H9 (cell line): ENCODE data around the gene CDCA3. TPM values are rescaled to one million over a fixed set of nuclear protein-coding genes. Genes with fewer than 3 reads are reported as not detected.

Experiments used
- DNase-seq: peaks from one replicate; pipeline ENCODE4 v3.0.0-alpha.2; 2017
- H2AFZ ChIP-seq: one replicate; pipeline ENCODE4 v1.6.1; 2013; ENCODE audit warnings: mild to moderate bottlenecking, low read length, control low read depth, moderate library complexity
- H2AK5ac ChIP-seq: 2 replicates; pipeline ENCODE4 v1.6.1; 2013; ENCODE audit warnings: low read length, control low read depth, mixed read lengths; ENCODE audit not compliant: insufficient read length
- H2BK120ac ChIP-seq: one replicate; pipeline ENCODE4 v1.6.1; 2013; ENCODE audit warnings: low read depth, mild to moderate bottlenecking, low read length, control low read depth, inconsistent platforms; ENCODE audit not compliant: poor library complexity, severe bottlenecking
- H2BK12ac ChIP-seq: 2 replicates; pipeline ENCODE4 v1.6.1; 2013; ENCODE audit warnings: low read length, control low read depth, mixed read lengths, low read depth; ENCODE audit not compliant: insufficient read length
- H2BK15ac ChIP-seq: 2 replicates; pipeline ENCODE4 v1.6.1; 2013; ENCODE audit warnings: low read depth, low read length, control low read depth
- H2BK20ac ChIP-seq: one replicate; pipeline ENCODE4 v1.6.1; 2013; ENCODE audit warnings: low read depth, mild to moderate bottlenecking, low read length, control low read depth, inconsistent platforms; ENCODE audit not compliant: poor library complexity, severe bottlenecking
- H2BK5ac ChIP-seq: 2 replicates; pipeline ENCODE4 v1.6.1; 2013; ENCODE audit warnings: low read length, control low read depth, mixed read lengths; ENCODE audit not compliant: insufficient read length
- H3K14ac ChIP-seq: 2 replicates; pipeline ENCODE4 v1.6.1; 2013; ENCODE audit warnings: low read length, control low read depth; ENCODE audit not compliant: insufficient read depth
- H3K18ac ChIP-seq: 2 replicates; pipeline ENCODE4 v1.6.1; 2013; ENCODE audit warnings: low read depth, mild to moderate bottlenecking, mixed read lengths, low read length, control low read depth; ENCODE audit not compliant: insufficient read length
- H3K23ac ChIP-seq: 2 replicates; pipeline ENCODE4 v1.6.1; 2013; ENCODE audit warnings: low read length, control low read depth, mixed read lengths, low read depth; ENCODE audit not compliant: insufficient read length
- H3K23me2 ChIP-seq: 2 replicates; pipeline ENCODE4 v1.6.1; 2013; ENCODE audit warnings: low read depth, mild to moderate bottlenecking, mixed read lengths, low read length, control low read depth; ENCODE audit not compliant: insufficient read length, poor library complexity, severe bottlenecking
- H3K27ac ChIP-seq: 2 replicates; pipeline ENCODE4 v1.5.1; 2013; ENCODE audit warnings: low read length, control low read depth, mixed read lengths, low read depth; ENCODE audit not compliant: insufficient read length
- H3K27me3 ChIP-seq: 2 replicates; pipeline ENCODE4 v1.6.1; 2013; ENCODE audit warnings: low read length, control low read depth, inconsistent platforms; ENCODE audit not compliant: insufficient read depth
- H3K4ac ChIP-seq: 2 replicates; pipeline ENCODE4 v1.6.1; 2013; ENCODE audit warnings: low read depth, mild to moderate bottlenecking, control low read depth, inconsistent platforms, low read length, moderate library complexity
- H3K4me1 ChIP-seq: 2 replicates; pipeline ENCODE4 v1.6.1; 2013; ENCODE audit warnings: low read length, control low read depth, inconsistent platforms; ENCODE audit not compliant: insufficient read depth
- H3K4me2 ChIP-seq: 2 replicates; pipeline ENCODE4 v1.6.1; 2013; ENCODE audit warnings: low read length, control low read depth, mixed read lengths; ENCODE audit not compliant: insufficient read length, insufficient read depth
- H3K56ac ChIP-seq: 2 replicates; pipeline ENCODE4 v1.6.1; 2013; ENCODE audit warnings: low read depth, mild to moderate bottlenecking, mixed read lengths, low read length, control low read depth; ENCODE audit not compliant: insufficient read length
- H3K79me1 ChIP-seq: 2 replicates; pipeline ENCODE4 v1.6.1; 2013; ENCODE audit warnings: low read depth, mild to moderate bottlenecking, moderate library complexity, low read length, control low read depth, inconsistent platforms; ENCODE audit not compliant: insufficient read depth, poor library complexity, severe bottlenecking
- H3K79me2 ChIP-seq: 2 replicates; pipeline ENCODE4 v1.6.1; 2013; ENCODE audit warnings: low read length, control low read depth, inconsistent platforms; ENCODE audit not compliant: insufficient read depth
- H3K9ac ChIP-seq: 2 replicates; pipeline ENCODE4 v1.6.1; 2013; ENCODE audit warnings: low read length, control low read depth, mixed read lengths; ENCODE audit not compliant: insufficient read length; ENCODE audit errors: extremely low read depth
- H3K9me3 ChIP-seq: one replicate; pipeline ENCODE4 v1.6.1; 2013; ENCODE audit warnings: low read depth, low read length, inconsistent platforms; ENCODE audit not compliant: control insufficient read depth
- H3T11ph ChIP-seq: one replicate; pipeline ENCODE4 v1.6.1; 2013; ENCODE audit warnings: mild to moderate bottlenecking, low read length, control low read depth, inconsistent platforms
- H4K20me1 ChIP-seq: one replicate; pipeline ENCODE4 v1.6.1; 2013; ENCODE audit not compliant: control insufficient read depth, insufficient read length, insufficient read depth
- H4K5ac ChIP-seq: 2 replicates; pipeline ENCODE4 v1.6.1; 2013; ENCODE audit warnings: low read depth, mild to moderate bottlenecking, mixed read lengths, low read length, control low read depth; ENCODE audit not compliant: insufficient read length
- H4K8ac ChIP-seq: replicated peaks from 2 replicates; pipeline ENCODE4 v1.6.1; 2013; ENCODE audit warnings: low read length, control low read depth, mixed read lengths, low read depth; ENCODE audit not compliant: insufficient read length
- H4K91ac ChIP-seq: 2 replicates; pipeline ENCODE4 v1.6.1; 2013; ENCODE audit warnings: low read depth, mild to moderate bottlenecking, moderate library complexity, mixed read lengths, low read length, control low read depth; ENCODE audit not compliant: insufficient read length
- H3K27ac Mint-ChIP-seq, 3 experiments: 2 replicates in 2 of 3; 3 replicates in 1 of 3; pipeline ENCODE4 v1.8.0; 2020 to 2021; ENCODE audit warnings: mixed read lengths in 3 of 3, mild to moderate bottlenecking in 1 of 3, moderate library complexity in 1 of 3
- H3K27me3 Mint-ChIP-seq: 2 replicates; pipeline ENCODE4 v1.8.0; 2021; ENCODE audit warnings: low read depth, mild to moderate bottlenecking, moderate library complexity, mixed read lengths
- H3K36me3 Mint-ChIP-seq, 3 experiments: 2 replicates in 2 of 3; 3 replicates in 1 of 3; pipeline ENCODE4 v1.8.0; 2020 to 2021; ENCODE audit warnings: low read depth in 3 of 3, mixed read lengths in 3 of 3; ENCODE audit not compliant: insufficient read depth in 1 of 3
- H3K4me1 Mint-ChIP-seq, 2 experiments: 2 replicates each; pipeline ENCODE4 v1.8.0; 2020; ENCODE audit warnings: mixed read lengths in 2 of 2
- H3K4me3 Mint-ChIP-seq, 2 experiments: 2 replicates in 1 of 2; 3 replicates in 1 of 2; pipeline ENCODE4 v1.8.0; 2020 to 2021; ENCODE audit warnings: mild to moderate bottlenecking in 2 of 2, mixed read lengths in 2 of 2, moderate library complexity in 1 of 2
- H3K9me3 Mint-ChIP-seq, 2 experiments: 2 replicates in 1 of 2; 3 replicates in 1 of 2; pipeline ENCODE4 v1.8.0; 2020; ENCODE audit warnings: mild to moderate bottlenecking in 2 of 2, mixed read lengths in 2 of 2, moderate library complexity in 1 of 2
- WGBS: extraction: QIAGEN DNeasy Blood & Tissue Kit; methylation state at CpG from one replicate; pipeline ENCODE4 v1.1.7; 2013; ENCODE audit warnings: missing lambda C conversion rate, low lambda C conversion rate, mixed read lengths; ENCODE audit not compliant: insufficient read length; ENCODE audit errors: extremely low coverage; 5-methylcytosine and 5-hydroxymethylcytosine counted together
- total RNA-seq: library from RNA; stranded (reverse); gene quantifications from 2 replicates; pipeline ENCODE4 v1.2.1, GENCODE V29; 2021
- TF ChIP-seq, protein P1 (sequence below): fragments of 200-600 bp; sonication (generic); conservative IDR thresholded peaks from 3 replicates; pipeline ENCODE4 v1.8.0; 2021; ENCODE audit warnings: antibody characterized with exemption, mild to moderate bottlenecking

CDCA3 gene
- total RNA-seq, 1 experiment from 2014 or later = 45.1 TPM

DNA sequence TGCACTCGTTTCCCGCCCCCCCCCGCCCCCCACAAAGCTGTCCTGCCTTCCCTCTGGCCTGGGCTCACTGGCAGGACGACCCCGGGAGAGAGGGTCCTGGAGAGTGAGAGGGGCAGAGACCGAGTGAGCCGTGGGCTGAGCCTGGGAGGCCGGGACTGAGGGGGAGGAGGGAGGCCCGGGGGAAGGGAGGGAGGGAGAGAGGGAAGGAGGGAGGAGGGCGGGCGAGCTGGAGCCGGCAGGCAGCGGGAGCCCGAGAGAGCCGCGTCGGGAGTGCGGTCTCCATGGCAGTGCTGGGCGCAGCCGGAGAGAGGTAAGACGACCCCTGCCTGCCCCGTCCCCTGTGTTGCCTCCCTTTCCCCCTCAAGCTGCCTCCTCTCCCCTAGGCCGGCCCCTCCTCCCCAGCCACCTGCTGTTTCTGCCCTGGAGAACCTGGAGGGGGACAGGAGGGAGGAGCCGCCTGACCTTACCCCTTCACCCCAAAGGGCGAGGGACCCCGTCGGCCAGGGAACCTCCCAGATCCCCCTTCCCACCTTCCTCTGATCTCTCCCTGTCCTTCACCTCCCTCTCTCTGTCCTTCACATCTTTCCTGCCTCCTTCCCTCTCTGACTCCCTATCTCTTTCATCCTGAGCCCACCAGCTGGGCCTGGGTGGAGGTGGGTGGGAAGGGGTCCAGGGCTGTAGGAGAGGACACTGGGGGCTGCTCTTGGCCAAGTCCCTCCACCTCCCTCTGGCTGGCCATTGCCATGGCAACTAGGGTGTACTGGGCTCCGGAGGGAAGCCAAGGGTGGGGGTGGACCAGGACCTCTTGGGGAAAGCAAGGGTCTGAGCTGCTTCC lies 29.3 kb downstream of the CDCA3 start, which contains the start of gene GPR162:
Gene GPR162 (plus strand): TSS at position 231 of the 835 bp plus-strand sequence. CDS start 2,078 bp downstream, outside the sequence.
- Mint-ChIP-seq H3K36me3 (peaks cover 10 to 12% (median 10%) of the 10 kb centered on the region in 3 experiments; a peak in 6 of 7 replicates), H3K9me3 (peaks cover 0 to 2% of the 10 kb centered on the region in 2 experiments; a peak in 1 of 5 replicates), H3K4me1 (peaks cover 67 to 76% of the 10 kb centered on the region in 2 experiments), H3K27ac (peak within 1 kb of the TSS; percentile 63 to 93 (median 91)), H3K4me3 (peak within 1 kb of the TSS; percentile 73 to 85), H3K27me3 (peaks cover 62% of the 10 kb centered on the region)
- H2AK5ac ChIP-seq = no peak within 1 kb of the TSS
- H3T11ph ChIP-seq = no peak within 1 kb of the TSS
- no peak within 1 kb of the TSS for H2AFZ ChIP-seq
- H2BK5ac ChIP-seq = no peak within 1 kb of the TSS
- H3K14ac ChIP-seq = 0 out of 2 replicates have a peak within 1 kb of the TSS, but pooled peaks have one; percentile 18
- H3K4ac ChIP-seq = no peak within 1 kb of the TSS
- H3K23ac ChIP-seq = no peak within 1 kb of the TSS
- H4K8ac ChIP-seq = no peak within 1 kb of the TSS
- peaks cover 4% of the 10 kb centered on the region for H4K20me1 ChIP-seq
- TF ChIP-seq, protein P1, sequence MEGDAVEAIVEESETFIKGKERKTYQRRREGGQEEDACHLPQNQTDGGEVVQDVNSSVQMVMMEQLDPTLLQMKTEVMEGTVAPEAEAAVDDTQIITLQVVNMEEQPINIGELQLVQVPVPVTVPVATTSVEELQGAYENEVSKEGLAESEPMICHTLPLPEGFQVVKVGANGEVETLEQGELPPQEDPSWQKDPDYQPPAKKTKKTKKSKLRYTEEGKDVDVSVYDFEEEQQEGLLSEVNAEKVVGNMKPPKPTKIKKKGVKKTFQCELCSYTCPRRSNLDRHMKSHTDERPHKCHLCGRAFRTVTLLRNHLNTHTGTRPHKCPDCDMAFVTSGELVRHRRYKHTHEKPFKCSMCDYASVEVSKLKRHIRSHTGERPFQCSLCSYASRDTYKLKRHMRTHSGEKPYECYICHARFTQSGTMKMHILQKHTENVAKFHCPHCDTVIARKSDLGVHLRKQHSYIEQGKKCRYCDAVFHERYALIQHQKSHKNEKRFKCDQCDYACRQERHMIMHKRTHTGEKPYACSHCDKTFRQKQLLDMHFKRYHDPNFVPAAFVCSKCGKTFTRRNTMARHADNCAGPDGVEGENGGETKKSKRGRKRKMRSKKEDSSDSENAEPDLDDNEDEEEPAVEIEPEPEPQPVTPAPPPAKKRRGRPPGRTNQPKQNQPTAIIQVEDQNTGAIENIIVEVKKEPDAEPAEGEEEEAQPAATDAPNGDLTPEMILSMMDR = no peak
- no peak within 1 kb of the TSS for H4K5ac ChIP-seq
- H3K4me2 ChIP-seq = peak within 1 kb of the TSS; percentile 62
- H3K79me2 ChIP-seq = no peaks in the 10 kb centered on the region
- H3K27ac ChIP-seq = no peak within 1 kb of the TSS
- H3K9ac ChIP-seq = no peak within 1 kb of the TSS
- peaks cover 7% of the 10 kb centered on the region; the same call in 1 of the 2 replicates for H3K4me1 ChIP-seq
- no peak within 1 kb of the TSS for H4K91ac ChIP-seq
- H3K9me3 ChIP-seq = no peaks in the 10 kb centered on the region
- no CpG with 5 or more reads among the region's 28 CpGs for WGBS
- peaks cover 11% of the 10 kb centered on the region for H3K23me2 ChIP-seq
- H2BK120ac ChIP-seq = no peak within 1 kb of the TSS
- no peak within 1 kb of the TSS for H3K56ac ChIP-seq
- DNase-seq = peak; percentile 91
- no peak within 1 kb of the TSS for H2BK12ac ChIP-seq
- H3K27me3 ChIP-seq = peaks cover 4% of the 10 kb centered on the region; the same call in 1 of the 2 replicates
- H2BK15ac ChIP-seq = no peak within 1 kb of the TSS
- H2BK20ac ChIP-seq = no peak within 1 kb of the TSS
- H3K79me1 ChIP-seq = no peaks in the 10 kb centered on the region
- no peak within 1 kb of the TSS for H3K18ac ChIP-seq
